Measurements from ENCODE around the gene ZHX3.

ZHX3 gene

GRCh38 chr20:41360831-41361756 lies 43.6 kb upstream of the ZHX3 start:
- Histone ChIP-seq H3K4me1 (ENCODE audit: control insufficient read depth, insufficient read depth, low read length) (peaks cover 8% of the 10 kb centered on the region), H3K9ac (ENCODE audit: low read length in 2 of 2) (no peak overlapping the region), H3K27ac (ENCODE audit: low read length) (no peak overlapping the region), H3K36me3 (ENCODE audit: control insufficient read depth in 2 of 2, insufficient read depth in 2 of 2, low read length in 2 of 2) (no peaks in the 10 kb centered on the region), H3K9me3 (ENCODE audit: control insufficient read depth in 2 of 2, low read length in 2 of 2) (no peaks in the 10 kb centered on the region), H3K4me3 (ENCODE audit: low read length in 2 of 2) (no peak overlapping the region), H3K27me3 (ENCODE audit: control insufficient read depth in 1 of 2, insufficient read depth in 2 of 2, low read length in 2 of 2) (peaks cover 15 to 20% of the 10 kb centered on the region in 2 donors)

- Histone ChIP-seq H3K9ac (ENCODE audit: low read length in 2 of 2) (no peak overlapping the region), H3K4me3 (ENCODE audit: low read length in 2 of 2) (no peak overlapping the region), H3K36me3 (ENCODE audit: control insufficient read depth in 2 of 2, insufficient read depth in 2 of 2, low read length in 2 of 2) (no peaks in the 10 kb centered on the region), H3K27ac (ENCODE audit: low read length) (no peak overlapping the region), H3K27me3 (ENCODE audit: control insufficient read depth in 1 of 2, insufficient read depth in 2 of 2, low read length in 2 of 2) (peaks cover 7 to 14% of the 10 kb centered on the region in 2 donors), H3K4me1 (ENCODE audit: control insufficient read depth, insufficient read depth, low read length) (no peaks in the 10 kb centered on the region), H3K9me3 (ENCODE audit: control insufficient read depth in 2 of 2, low read length in 2 of 2) (no peaks in the 10 kb centered on the region)
Observed at GRCh38 chr20:41359541-41360011, 42.0 kb upstream of the ZHX3 start.

GRCh38 chr20:41358717-41359116 lies 41.2 kb upstream of the ZHX3 start:
- no peaks in the 10 kb centered on the region for H3K4me1 ChIP-seq (ENCODE audit: control insufficient read depth, insufficient read depth, low read length)
- H3K27me3 ChIP-seq (ENCODE audit: control insufficient read depth in 1 of 2, insufficient read depth in 2 of 2, low read length in 2 of 2): peaks cover 0 to 5% of the 10 kb centered on the region in 2 donors
- H3K4me3 ChIP-seq (ENCODE audit: low read length in 2 of 2): no peak overlapping the region
- no peak overlapping the region for H3K9ac ChIP-seq (ENCODE audit: low read length in 2 of 2)
- H3K36me3 ChIP-seq (ENCODE audit: control insufficient read depth in 2 of 2, insufficient read depth in 2 of 2, low read length in 2 of 2): no peaks in the 10 kb centered on the region
- H3K27ac ChIP-seq (ENCODE audit: low read length): no peak overlapping the region
- no peaks in the 10 kb centered on the region for H3K9me3 ChIP-seq (ENCODE audit: control insufficient read depth in 2 of 2, low read length in 2 of 2)

GRCh38 chr20:41358230-41358629 lies 40.7 kb upstream of the ZHX3 start:
- H3K27me3 ChIP-seq (ENCODE audit: control insufficient read depth in 1 of 2, insufficient read depth in 2 of 2, low read length in 2 of 2): peaks cover 0 to 2% of the 10 kb centered on the region in 2 donors
- H3K27ac ChIP-seq (ENCODE audit: low read length): no peak overlapping the region
- H3K9ac ChIP-seq (ENCODE audit: low read length in 2 of 2): no peak overlapping the region
- H3K4me1 ChIP-seq (ENCODE audit: control insufficient read depth, insufficient read depth, low read length): no peaks in the 10 kb centered on the region
- no peaks in the 10 kb centered on the region for H3K36me3 ChIP-seq (ENCODE audit: control insufficient read depth in 2 of 2, insufficient read depth in 2 of 2, low read length in 2 of 2)
- H3K9me3 ChIP-seq (ENCODE audit: control insufficient read depth in 2 of 2, low read length in 2 of 2): no peaks in the 10 kb centered on the region
- no peak overlapping the region for H3K4me3 ChIP-seq (ENCODE audit: low read length in 2 of 2)

- Histone ChIP-seq H3K9ac (ENCODE audit: low read length in 2 of 2) (no peak overlapping the region), H3K4me1 (ENCODE audit: control insufficient read depth, insufficient read depth, low read length) (no peaks in the 10 kb centered on the region), H3K4me3 (ENCODE audit: low read length in 2 of 2) (no peak overlapping the region), H3K27ac (ENCODE audit: low read length) (no peak overlapping the region), H3K27me3 (ENCODE audit: control insufficient read depth in 1 of 2, insufficient read depth in 2 of 2, low read length in 2 of 2) (peaks cover 0 to 2% of the 10 kb centered on the region in 2 donors), H3K9me3 (ENCODE audit: control insufficient read depth in 2 of 2, low read length in 2 of 2) (no peaks in the 10 kb centered on the region), H3K36me3 (ENCODE audit: control insufficient read depth in 2 of 2, insufficient read depth in 2 of 2, low read length in 2 of 2) (no peaks in the 10 kb centered on the region)
Observed at GRCh38 chr20:41357424-41358163, 40.1 kb upstream of the ZHX3 start.

- Histone ChIP-seq H3K4me1 (ENCODE audit: control insufficient read depth, insufficient read depth, low read length) (no peaks in the 10 kb centered on the region), H3K4me3 (ENCODE audit: low read length in 2 of 2) (no peak overlapping the region), H3K9ac (ENCODE audit: low read length in 2 of 2) (no peak overlapping the region), H3K36me3 (ENCODE audit: control insufficient read depth in 2 of 2, insufficient read depth in 2 of 2, low read length in 2 of 2) (no peaks in the 10 kb centered on the region), H3K27ac (ENCODE audit: low read length) (no peak overlapping the region), H3K9me3 (ENCODE audit: control insufficient read depth in 2 of 2, low read length in 2 of 2) (no peaks in the 10 kb centered on the region), H3K27me3 (ENCODE audit: control insufficient read depth in 1 of 2, insufficient read depth in 2 of 2, low read length in 2 of 2) (no peaks in the 10 kb centered on the region)
Observed at GRCh38 chr20:41356951-41357350, 39.4 kb upstream of the ZHX3 start.

- Histone ChIP-seq H3K36me3 (ENCODE audit: control insufficient read depth in 2 of 2, insufficient read depth in 2 of 2, low read length in 2 of 2) (no peaks in the 10 kb centered on the region), H3K27me3 (ENCODE audit: control insufficient read depth in 1 of 2, insufficient read depth in 2 of 2, low read length in 2 of 2) (no peaks in the 10 kb centered on the region), H3K9me3 (ENCODE audit: control insufficient read depth in 2 of 2, low read length in 2 of 2) (no peaks in the 10 kb centered on the region), H3K4me1 (ENCODE audit: control insufficient read depth, insufficient read depth, low read length) (no peaks in the 10 kb centered on the region), H3K4me3 (ENCODE audit: low read length in 2 of 2) (no peak overlapping the region), H3K27ac (ENCODE audit: low read length) (no peak overlapping the region), H3K9ac (ENCODE audit: low read length in 2 of 2) (no peak overlapping the region)
Observed at GRCh38 chr20:41355598-41356203, 38.2 kb upstream of the ZHX3 start.

- Histone ChIP-seq H3K27ac (ENCODE audit: low read length) (no peak overlapping the region), H3K4me3 (ENCODE audit: low read length in 2 of 2) (no peak overlapping the region), H3K9ac (ENCODE audit: low read length in 2 of 2) (no peak overlapping the region), H3K36me3 (ENCODE audit: control insufficient read depth in 2 of 2, insufficient read depth in 2 of 2, low read length in 2 of 2) (no peaks in the 10 kb centered on the region), H3K9me3 (ENCODE audit: control insufficient read depth in 2 of 2, low read length in 2 of 2) (no peaks in the 10 kb centered on the region), H3K4me1 (ENCODE audit: control insufficient read depth, insufficient read depth, low read length) (no peaks in the 10 kb centered on the region), H3K27me3 (ENCODE audit: control insufficient read depth in 1 of 2, insufficient read depth in 2 of 2, low read length in 2 of 2) (no peaks in the 10 kb centered on the region)
Observed at GRCh38 chr20:41355192-41355591, 37.7 kb upstream of the ZHX3 start.

GRCh38 chr20:41353530-41353929 lies 36.0 kb upstream of the ZHX3 start:
- H3K4me1 ChIP-seq (ENCODE audit: control insufficient read depth, insufficient read depth, low read length): no peaks in the 10 kb centered on the region
- no peaks in the 10 kb centered on the region for H3K36me3 ChIP-seq (ENCODE audit: control insufficient read depth in 2 of 2, insufficient read depth in 2 of 2, low read length in 2 of 2)
- no peak overlapping the region for H3K4me3 ChIP-seq (ENCODE audit: low read length in 2 of 2)
- no peak overlapping the region for H3K27ac ChIP-seq (ENCODE audit: low read length)
- H3K9me3 ChIP-seq (ENCODE audit: control insufficient read depth in 2 of 2, low read length in 2 of 2): no peaks in the 10 kb centered on the region
- H3K9ac ChIP-seq (ENCODE audit: low read length in 2 of 2): no peak overlapping the region
- H3K27me3 ChIP-seq (ENCODE audit: control insufficient read depth in 1 of 2, insufficient read depth in 2 of 2, low read length in 2 of 2): no peaks in the 10 kb centered on the region

GRCh38 chr20:41352666-41353065 lies 35.1 kb upstream of the ZHX3 start:
- Histone ChIP-seq H3K9me3 (ENCODE audit: control insufficient read depth in 2 of 2, low read length in 2 of 2) (no peaks in the 10 kb centered on the region), H3K4me3 (ENCODE audit: low read length in 2 of 2) (no peak overlapping the region), H3K4me1 (ENCODE audit: control insufficient read depth, insufficient read depth, low read length) (no peaks in the 10 kb centered on the region), H3K36me3 (ENCODE audit: control insufficient read depth in 2 of 2, insufficient read depth in 2 of 2, low read length in 2 of 2) (no peaks in the 10 kb centered on the region), H3K9ac (ENCODE audit: low read length in 2 of 2) (no peak overlapping the region), H3K27ac (ENCODE audit: low read length) (no peak overlapping the region), H3K27me3 (ENCODE audit: control insufficient read depth in 1 of 2, insufficient read depth in 2 of 2, low read length in 2 of 2) (no peaks in the 10 kb centered on the region)
